Activated T-helper 1 cell treated with anti-CD3 and anti-CD28 coated beads, Interleukin-12 subunit alpha, Interleukin-12 subunit beta, Interleukin-2, Interleukin-4 antibody, amounts not matched to agents 30 ng/mL and 10 ng/mL and 1 ng/mL, durations not matched to agents 14 hours and 24 hours and 36 hours (primary cell): ENCODE measurements around the gene MAPT. TPM values are rescaled to one million over a fixed set of nuclear protein-coding genes. Genes with fewer than 3 reads are reported as not detected.

ENCODE experiments used
- total RNA-seq: library from RNA; stranded (reverse); gene quantifications from 2 replicates; pipeline ENCODE4 v1.2.3, GENCODE V29; 2022

The MAPT gene
- total RNA-seq, 1 donor from 2014 or later: 1.1 TPM

Other genes with a start within 250 kb of the MAPT start
- gene CRHR1, start 110.2 kb upstream of the MAPT start, total RNA-seq: not detected in 2 replicates
- gene SPPL2C, start 49.7 kb upstream of the MAPT start, total RNA-seq: not detected in 2 replicates
- gene STH, start 104.7 kb downstream of the MAPT start, total RNA-seq: not detected in 2 replicates